H1 (cell line): ENCODE results near the gene SLC22A23. TPM values are rescaled to one million over a fixed set of nuclear protein-coding genes. Genes with fewer than 3 reads are reported as not detected.

Experiments used
- CTCF ChIA-PET: fragments of 300-600 bp; sonication (Branson Sonifier 250); formaldehyde crosslinking; loops from one replicate; lab custom pipeline; 2021; ENCODE audit not compliant: partially characterized antibody; lab: Charles Lee
- POLR2A ChIA-PET: fragments of 300-600 bp; sonication (Branson Sonifier 250); formaldehyde crosslinking; loops from one replicate; lab custom pipeline; 2021; ENCODE audit warnings: inconsistent platforms; ENCODE audit not compliant: partially characterized antibody; lab: Charles Lee
- DNase-seq, 2 experiments: peaks; one replicate each; pipeline versions ENCODE4 v3.0.0 to v3.0.0-alpha.2; 2010 to 2022; ENCODE audit warnings: low spot score in 2 of 2, low read depth in 1 of 2, mixed read lengths in 1 of 2
- FAIRE-seq: peaks from 2 replicates; lab custom pipeline; 2011; peaks lifted over from hg19 to GRCh38; lab: Jason Lieb, UNC
- H2AFZ ChIP-seq: 2 replicates; pipeline ENCODE4 v1.8.1; 2012; ENCODE audit warnings: low read length, inconsistent platforms
- H2AK5ac ChIP-seq: 2 replicates; pipeline ENCODE4 v1.6.1; 2013; ENCODE audit warnings: low read depth, low read length
- H2BK120ac ChIP-seq: replicated peaks from 2 replicates; pipeline ENCODE3; 2013; ENCODE audit warnings: low read depth, low read length, inconsistent platforms
- H2BK12ac ChIP-seq: 2 replicates; pipeline ENCODE4 v1.6.1; 2013; ENCODE audit warnings: low read depth, low read length
- H2BK15ac ChIP-seq: 2 replicates; pipeline ENCODE4 v1.6.1; 2013; ENCODE audit warnings: low read length
- H2BK20ac ChIP-seq: 2 replicates; pipeline ENCODE4 v1.6.1; 2013; ENCODE audit warnings: low read length
- H2BK5ac ChIP-seq: 2 replicates; pipeline ENCODE4 v1.6.1; 2013; ENCODE audit warnings: low read depth, low read length
- H3K14ac ChIP-seq: 2 replicates; pipeline ENCODE4 v1.6.1; 2013; ENCODE audit warnings: inconsistent platforms; ENCODE audit not compliant: insufficient read length
- H3K18ac ChIP-seq: 2 replicates; pipeline ENCODE4 v1.6.1; 2013; ENCODE audit warnings: low read length; ENCODE audit errors: extremely low read depth
- H3K23ac ChIP-seq: 2 replicates; pipeline ENCODE4 v1.6.1; 2013; ENCODE audit warnings: inconsistent platforms; ENCODE audit not compliant: insufficient read length
- H3K23me2 ChIP-seq: 2 replicates; pipeline ENCODE4 v1.6.1; 2013; ENCODE audit warnings: low read depth, low read length
- H3K27ac ChIP-seq: 2 replicates; pipeline ENCODE4 v1.6.1; 2011; ENCODE audit warnings: low read depth, low read length, inconsistent platforms
- H3K27me3 ChIP-seq, 4 experiments: replicated peaks in 1 of 4; 1 replicate in 1 of 4; 2 replicates in 3 of 4; pipeline versions ENCODE4 v1.6.1 to v1.8.1; 2011 to 2013; ENCODE audit warnings: low read length in 3 of 4, mild to moderate bottlenecking in 3 of 4, inconsistent platforms in 2 of 4, mixed read lengths in 2 of 4, moderate library complexity in 1 of 4; ENCODE audit not compliant: control insufficient read depth in 3 of 4, insufficient read depth in 3 of 4; ENCODE audit errors: extremely low read depth in 1 of 4
- H3K36me3 ChIP-seq, 4 experiments: 2 replicates each; pipeline versions ENCODE4 v1.6.1 to v1.8.1; 2011 to 2013; ENCODE audit warnings: mild to moderate bottlenecking in 4 of 4, low read length in 3 of 4, moderate library complexity in 2 of 4, control low read depth in 1 of 4, inconsistent platforms in 1 of 4; ENCODE audit not compliant: insufficient read depth in 4 of 4, control insufficient read depth in 2 of 4
- H3K4ac ChIP-seq: replicated peaks from 2 replicates; pipeline ENCODE3; 2013; ENCODE audit warnings: low read length, low read depth, mixed read lengths, inconsistent platforms; ENCODE audit not compliant: insufficient read length
- H3K4me1 ChIP-seq, 4 experiments: replicated peaks in 1 of 4; 1 replicate in 1 of 4; 2 replicates in 3 of 4; pipeline versions ENCODE4 v1.6.1 to v1.8.1; 2011 to 2013; ENCODE audit warnings: low read length in 3 of 4, inconsistent platforms in 2 of 4, mixed read lengths in 1 of 4; ENCODE audit not compliant: insufficient read depth in 4 of 4, control insufficient read depth in 3 of 4
- H3K4me2 ChIP-seq, 2 experiments: 2 replicates each; pipeline versions ENCODE4 v1.6.1 to v1.8.1; 2011 to 2013; ENCODE audit warnings: low read depth in 2 of 2, low read length in 2 of 2, control low read depth in 1 of 2, inconsistent platforms in 1 of 2, mild to moderate bottlenecking in 1 of 2; ENCODE audit not compliant: insufficient read depth in 1 of 2
- H3K4me3 ChIP-seq, 4 experiments: fragments of 200-600, 300-600 bp in 1 of 4; sonication (generic), shearing (Covaris generic), sonication (Bioruptor Twin) in 1 of 4; 2 replicates each; pipeline versions ENCODE4 v1.5.1 to v1.8.1; 2011 to 2016; ENCODE audit warnings: low read length in 4 of 4, low read depth in 3 of 4, control low read depth in 2 of 4, inconsistent platforms in 2 of 4, mild to moderate bottlenecking in 2 of 4, mixed read lengths in 1 of 4, moderate library complexity in 1 of 4; ENCODE audit not compliant: insufficient read depth in 2 of 4; ENCODE audit errors: extremely low read depth in 1 of 4
- H3K56ac ChIP-seq: replicated peaks from 2 replicates; pipeline ENCODE3; 2013; ENCODE audit warnings: low read depth, mild to moderate bottlenecking, mixed read lengths, low read length, inconsistent platforms; ENCODE audit not compliant: insufficient read length
- H3K79me1 ChIP-seq: 2 replicates; pipeline ENCODE4 v1.6.1; 2013; ENCODE audit warnings: low read depth, low read length, control low read depth
- H3K79me2 ChIP-seq, 2 experiments: 2 replicates each; pipeline versions ENCODE4 v1.6.1 to v1.8.1; 2012 to 2013; ENCODE audit warnings: low read length in 2 of 2, mild to moderate bottlenecking in 2 of 2, inconsistent platforms in 1 of 2; ENCODE audit not compliant: insufficient read depth in 2 of 2, control insufficient read depth in 1 of 2
- H3K9ac ChIP-seq, 4 experiments: replicated peaks in 1 of 4; 1 replicate in 1 of 4; 2 replicates in 3 of 4; pipeline versions ENCODE4 v1.6.1 to v1.8.1; 2011 to 2013; ENCODE audit warnings: low read depth in 3 of 4, low read length in 3 of 4, control low read depth in 2 of 4, mild to moderate bottlenecking in 2 of 4, moderate library complexity in 2 of 4, inconsistent platforms in 1 of 4; ENCODE audit errors: extremely low read depth in 1 of 4
- H3K9me3 ChIP-seq, 2 experiments: 2 replicates each; pipeline versions ENCODE4 v1.6.1 to v1.8.1; 2012 to 2013; ENCODE audit warnings: mild to moderate bottlenecking in 2 of 2, moderate library complexity in 2 of 2, control low read depth in 1 of 2, inconsistent platforms in 1 of 2, low read depth in 1 of 2, low read length in 1 of 2, mixed read lengths in 1 of 2; ENCODE audit not compliant: insufficient read depth in 2 of 2
- H4K20me1 ChIP-seq, 2 experiments: replicated peaks in 1 of 2; 2 replicates each; pipeline versions ENCODE3 to v1.8.1; 2011 to 2013; ENCODE audit warnings: inconsistent platforms in 2 of 2, low read length in 2 of 2, mild to moderate bottlenecking in 1 of 2; ENCODE audit not compliant: insufficient read depth in 2 of 2, control insufficient read depth in 1 of 2
- H4K5ac ChIP-seq: 2 replicates; pipeline ENCODE4 v1.6.1; 2013; ENCODE audit warnings: low read length, low read depth, mixed read lengths, inconsistent platforms; ENCODE audit not compliant: insufficient read length
- H4K8ac ChIP-seq: 2 replicates; pipeline ENCODE4 v1.8.0; 2013; ENCODE audit warnings: mild to moderate bottlenecking, moderate library complexity, low read length, inconsistent platforms; ENCODE audit not compliant: insufficient read depth; ENCODE audit errors: extremely low read depth
- H4K91ac ChIP-seq: replicated peaks from 2 replicates; pipeline ENCODE3; 2013; ENCODE audit warnings: low read length, mixed read lengths, inconsistent platforms; ENCODE audit not compliant: insufficient read length
- CEBPB ChIP-seq: IDR thresholded peaks from 2 replicates; pipeline ENCODE4 v1.6.1; 2012; ENCODE audit warnings: low read depth, low read length
- CTBP2 ChIP-seq: IDR thresholded peaks from 2 replicates; pipeline ENCODE4 v1.7.0; 2011; ENCODE audit warnings: borderline replicate concordance, mild to moderate bottlenecking, moderate library complexity, mixed read lengths, low read length; ENCODE audit not compliant: insufficient read depth, insufficient read length
- FOSL1 ChIP-seq: IDR thresholded peaks from 2 replicates; pipeline ENCODE4 v1.6.1; 2011; ENCODE audit warnings: mild to moderate bottlenecking, low read depth, low read length, moderate library complexity; ENCODE audit not compliant: insufficient read depth
- GABPA ChIP-seq: IDR thresholded peaks from 2 replicates; pipeline ENCODE4 v1.6.1; 2011; ENCODE audit warnings: mild to moderate bottlenecking, low read length, moderate library complexity, borderline replicate concordance; ENCODE audit not compliant: insufficient read depth
- HDAC2 ChIP-seq, 2 experiments: fragments of 300-600 bp in 1 of 2; sonication (generic) in 1 of 2; IDR thresholded peaks; 2 replicates each; pipeline ENCODE4 v1.6.1; 2011 to 2012; ENCODE audit warnings: low read depth in 2 of 2, low read length in 2 of 2, mild to moderate bottlenecking in 2 of 2, moderate library complexity in 2 of 2, borderline replicate concordance in 1 of 2, inconsistent platforms in 1 of 2
- KDM5A ChIP-seq: fragments of 200-600 bp; IDR thresholded peaks from 2 replicates; pipeline ENCODE4 v1.7.1; 2012; ENCODE audit warnings: mild to moderate bottlenecking, low read length, inconsistent platforms, mixed read lengths
- RBBP5 ChIP-seq: IDR thresholded peaks from 2 replicates; pipeline ENCODE4 v1.7.1; 2012; ENCODE audit warnings: low read depth, mild to moderate bottlenecking, inconsistent platforms, low read length, moderate library complexity, borderline replicate concordance
- SP1 ChIP-seq: IDR thresholded peaks from 2 replicates; pipeline ENCODE4 v1.6.1; 2011; ENCODE audit warnings: low read depth, low read length
- SRF ChIP-seq: IDR thresholded peaks from 2 replicates; pipeline ENCODE4 v1.6.1; 2011; ENCODE audit warnings: mild to moderate bottlenecking, low read depth, low read length, moderate library complexity
- TBP ChIP-seq: IDR thresholded peaks from 2 replicates; pipeline ENCODE4 v1.6.1; 2011; ENCODE audit warnings: low read depth, low read length, improper control_type of control experiment
- TCF12 ChIP-seq: IDR thresholded peaks from 2 replicates; pipeline ENCODE4 v1.6.1; 2011; ENCODE audit warnings: low read depth, mild to moderate bottlenecking, low read length
- WGBS, 2 experiments: shearing (Covaris generic) in 1 of 2; methylation state at CpG; one replicate each; pipeline versions ENCODE4 v1.1.6 to v1.1.7; 2013 to 2015; ENCODE audit warnings: low lambda C conversion rate in 2 of 2, mixed read lengths in 2 of 2, inconsistent platforms in 1 of 2, low coverage in 1 of 2, missing lambda C conversion rate in 1 of 2; ENCODE audit not compliant: insufficient replicate concordance in 2 of 2, insufficient coverage in 1 of 2, insufficient read length in 1 of 2; ENCODE audit errors: extremely low coverage in 1 of 2, missing lambda C conversion rate in 1 of 2; 5-methylcytosine and 5-hydroxymethylcytosine counted together
- polyA plus RNA-seq, 7 experiments: library from polyadenylated mRNA; depleted of rRNA in 3 of 7; stranded (reverse) in 5 of 7; unstranded in 2 of 7; fragments of >200 nt in 5 of 7; fragments of 200-250 nt in 2 of 7; gene quantifications; 1 replicate in 5 of 7; 2 replicates in 1 of 7; 4 replicates in 1 of 7; pipeline versions ENCODE4 v1.2.1 to v1.2.3, GENCODE V29; 2011 to 2013; ENCODE audit warnings: missing spikeins in 2 of 7, mixed read lengths in 2 of 7
- total RNA-seq: library from RNA; stranded (reverse); fragmentation: NEBNext Ultra II Directional; extraction: Animal tissue kit (Norgen Biotek cat#: 25700); gene quantifications from 2 replicates; pipeline ENCODE4 v1.2.1, GENCODE V29; 2021

SLC22A23 gene
- total and polyA plus RNA-seq, 2 of the 8 experiments (the other 6 are each of a cell fraction or from before 2014, with no cell fraction given), result 9.9 to 38.4 TPM

DNA sequence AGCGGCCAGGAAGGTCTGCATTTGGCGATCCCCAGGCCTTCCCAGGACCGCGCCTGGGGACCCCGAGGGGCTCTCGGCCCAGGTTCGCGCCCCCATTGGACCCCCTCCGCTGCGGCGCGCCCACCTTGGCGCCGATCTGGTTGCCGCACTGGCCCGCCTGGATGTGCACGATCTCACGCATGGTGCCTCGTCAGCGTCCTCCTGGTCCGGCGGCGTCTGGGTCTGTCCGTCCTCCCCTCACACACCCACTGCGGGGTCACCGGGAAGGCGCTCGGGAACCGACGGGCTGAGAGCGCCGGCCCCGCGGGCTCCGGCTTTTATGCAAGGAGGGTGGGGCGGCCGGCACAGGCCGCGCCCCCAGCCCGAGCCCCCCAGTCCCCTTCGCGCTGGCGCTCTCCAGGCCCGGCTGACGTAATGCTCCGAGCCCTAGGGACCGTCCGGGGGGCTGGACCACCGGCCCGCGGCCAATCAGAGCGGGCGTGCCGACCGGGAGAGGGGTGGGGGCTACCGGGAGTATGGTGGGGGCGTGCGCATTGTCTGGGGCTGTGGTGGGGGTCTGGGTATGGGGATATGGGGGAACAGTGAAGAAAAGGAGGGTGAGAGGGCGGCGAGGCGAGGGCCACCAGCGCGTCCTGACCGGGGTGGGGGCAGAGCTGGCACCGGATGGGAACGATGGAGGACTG, 229.3 kb downstream of the SLC22A23 start, which contains the start of gene TUBB2B:
Gene TUBB2B, minus strand, starts transcription at position 291 of the 683 bp plus-strand sequence. Its CDS starts 110 bp downstream, at position 181.
- Histone ChIP-seq H3K79me1 (peaks cover 5% of the 10 kb centered on the region; the same call in 1 of the 2 replicates), H3K4me3 (peak within 1 kb of the TSS; percentile 87 to 99 (median 94)), H4K8ac (peak within 1 kb of the TSS; percentile 96), H4K5ac (peak within 1 kb of the TSS; percentile 92), H3K27ac (peak within 1 kb of the TSS; percentile 75), H3K23ac (no peak within 1 kb of the TSS), H3K18ac (peak within 1 kb of the TSS; percentile 99), H3K9me3 (no peaks in the 10 kb centered on the region), H3K23me2 (peaks cover 40% of the 10 kb centered on the region), H3K79me2 (peaks cover 15 to 19% of the 10 kb centered on the region in 2 experiments), H2AK5ac (peak within 1 kb of the TSS; percentile 32), H4K20me1 (peaks cover 15 to 16% of the 10 kb centered on the region in 2 experiments), H2BK12ac (peak within 1 kb of the TSS; percentile 93), H3K9ac (peak within 1 kb of the TSS; percentile 82 to 93 (median 88)), H4K91ac (peak within 1 kb of the TSS; percentile 98), H2BK15ac (no peak within 1 kb of the TSS; the same call in 1 of the 2 replicates), H3K56ac (peak within 1 kb of the TSS; percentile 84), H2BK5ac (peak within 1 kb of the TSS; percentile 92), H3K4me1 (peaks cover 4 to 22% (median 16%) of the 10 kb centered on the region in 4 experiments; a peak in 6 of 7 replicates), H2BK20ac (peak within 1 kb of the TSS; percentile 61; the same call in 1 of the 2 replicates), H2BK120ac (no peak within 1 kb of the TSS), H3K4ac (no peak within 1 kb of the TSS), H3K36me3 (peaks cover 4 to 24% (median 10%) of the 10 kb centered on the region in 4 experiments), H3K27me3 (peaks cover 0 to 23% (median 19%) of the 10 kb centered on the region in 4 experiments; a peak in 6 of 7 replicates), H3K4me2 (peak within 1 kb of the TSS; percentile 91 to 98), H3K14ac (no peak within 1 kb of the TSS), H2AFZ (no peak within 1 kb of the TSS; the same call in 1 of the 2 replicates)
- peak in 1 of 2 experiments; percentile 63 for DNase-seq
- no peak for FAIRE-seq
- ChIA-PET POLR2A (interaction anchor here (0.6 to 7.6 kb wide), 28 partner anchors 9 to 492 kb away, joined by 3 to 122 read pairs (median 5); partner anchors contain the start of genes PSMG4, RIPK1 and TUBB2A), CTCF (interaction anchor here (0.9 to 17.3 kb wide), 8 partner anchors 12 to 88 kb away, joined by 3 to 263 read pairs (median 5); no protein-coding TSS in a partner anchor)
- 1% methylated on average over 46 of the region's 66 CpGs; no CpG with 5 or more reads in 1 of the 2 experiments for WGBS, 2 experiments
- TF ChIP-seq TBP (peak; percentile 96), HDAC2 (IDR thresholded peaks at IDR 0.05; ENCODE audit: borderline replicate concordance in 1 of 2, low read depth in 2 of 2, low read length in 2 of 2) (0 out of 4 replicates have a peak, but pooled peaks of 1 of the 2 experiments have one; percentile 15), TCF12 (no peak), CTBP2 (peak; percentile 15), KDM5A (no peak), SRF (no peak), GABPA (no peak), FOSL1 (no peak), RBBP5 (0 out of 2 replicates have a peak, but pooled peaks have one; percentile 63), CEBPB (no peak), SP1 (no peak)
